Measurements from ENCODE around the gene CA12. TPM values are rescaled to one million over a fixed set of nuclear protein-coding genes. Genes with fewer than 3 reads are reported as not detected.
A peak's percentile ranks its signal among the peaks of the same experiment; 100 is the strongest.

The CA12 gene
- total and polyA plus RNA-seq, 9 of the 15 experiments (the other 6 are each of a cell fraction or from before 2014, with no cell fraction given): 0.01 to 0.78 (median 0.15) TPM; not detected in 1

GRCh38 chr15:63344731-63345390, 36.8 kb downstream of the CA12 start (continued):
- TF ChIP-seq ZBTB17 (CRISPR knock-in tag; IDR thresholded peaks at IDR 0.05) (peak; percentile 78; the same call in 1 of the 2 replicates), HDGF (IDR thresholded peaks at IDR 0.05) (no peak), ATF2 (CRISPR knock-in tag; IDR thresholded peaks at IDR 0.05) (no peak), ZNF318 (IDR thresholded peaks at IDR 0.05; ENCODE audit: borderline replicate concordance in 1 of 2, low read depth in 1 of 2) (peak in 1 of 2 experiments; percentile 45; a peak in 2 of 4 replicates), TRIM24 (IDR thresholded peaks at IDR 0.05) (peak; percentile 90 to 94), RB1 (IDR thresholded peaks at IDR 0.05; ENCODE audit: low read depth) (no peak), ETS1 (conservative IDR thresholded peaks at IDR 0.05; ENCODE audit: control insufficient read depth, low read depth, low read length) (no peak), RBM25 (IDR thresholded peaks at IDR 0.05; ENCODE audit: low read depth, low read length, severe bottlenecking) (no peak), IFI16 (CRISPR knock-in tag; IDR thresholded peaks at IDR 0.05) (0 out of 2 replicates have a peak, but pooled peaks have one; percentile 56), EP400 (IDR thresholded peaks at IDR 0.05) (peak; percentile 72), ZNF175 (CRISPR knock-in tag; IDR thresholded peaks at IDR 0.05; ENCODE audit: low read depth) (peak; percentile 93), NFIC (IDR thresholded peaks at IDR 0.05) (no peak), SMAD2 (IDR thresholded peaks at IDR 0.05; ENCODE audit: low read depth, low read length) (no peak), ARNT (IDR thresholded peaks at IDR 0.05) (peak in 1 of 2 experiments; percentile 20; a peak in 1 of 4 replicates), FOXJ2 (tag; IDR thresholded peaks at IDR 0.05) (no peak; the same call in 1 of the 2 replicates), CBFA2T2 (conservative IDR thresholded peaks at IDR 0.05) (no peak)
